ENCODE measurements around the gene NUBPL.
"Not testable (repeated sequence)": the region's sequence is repeated elsewhere in the genome, so short reads cannot be mapped to it uniquely, and the experiment has no call there.

NUBPL gene

DNA sequence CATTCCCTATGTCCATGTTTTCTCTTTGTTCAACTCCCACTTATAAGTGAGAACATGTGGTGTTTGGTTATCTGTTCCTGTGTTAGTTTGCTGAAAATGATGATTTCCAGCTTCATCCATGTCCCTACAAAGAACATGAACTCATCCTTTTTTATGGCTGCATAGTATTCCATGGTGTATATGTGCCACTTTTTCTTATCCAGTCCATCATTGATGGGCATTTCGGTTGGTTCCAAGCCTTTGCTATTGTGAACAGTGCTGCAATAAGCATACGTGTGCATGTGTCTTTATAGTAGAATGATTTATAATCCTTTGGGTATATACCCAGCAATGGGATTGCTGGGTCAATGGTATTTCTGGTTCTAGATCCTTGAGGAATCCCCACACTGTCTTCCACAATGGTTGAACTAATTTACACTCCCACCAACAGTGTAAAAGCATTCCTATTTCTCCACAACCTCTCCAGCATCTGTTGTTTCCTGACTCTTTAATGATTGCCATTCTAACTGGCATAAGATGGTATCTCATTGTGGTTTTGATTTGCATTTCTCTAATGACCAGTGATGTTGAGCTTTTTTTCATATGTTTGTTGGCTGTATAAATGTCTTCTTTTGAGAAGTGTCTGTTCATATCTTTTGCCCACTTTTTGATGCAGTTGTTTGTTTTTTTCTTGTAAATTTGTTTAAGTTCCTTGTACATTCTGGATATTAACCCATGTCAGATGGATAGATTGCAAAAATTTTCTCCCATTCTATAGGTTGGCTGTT lies 252.7 kb downstream of the NUBPL start:
- DNase-seq (ENCODE audit: low spot score) = not testable (repeated sequence)

DNA sequence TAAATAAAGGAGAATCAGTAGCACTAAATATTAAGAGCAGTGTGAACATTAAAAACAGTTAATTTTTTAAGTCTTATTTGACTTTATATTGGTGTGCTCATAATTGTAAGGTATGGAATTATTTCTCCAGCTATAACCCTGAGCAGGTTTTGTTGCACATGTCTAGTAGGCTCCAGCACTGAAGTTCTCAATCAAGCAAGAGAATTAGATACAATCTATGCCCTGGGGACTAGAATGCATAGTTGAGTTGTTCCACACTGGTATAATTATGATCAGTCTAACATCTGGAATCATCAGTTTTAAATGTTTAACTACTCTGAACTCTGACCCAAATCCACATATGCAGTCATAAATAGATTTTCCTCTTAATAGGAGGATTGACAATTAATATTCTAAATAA lies 258.1 kb downstream of the NUBPL start:
- no peak for DNase-seq (ENCODE audit: low spot score)

DNA sequence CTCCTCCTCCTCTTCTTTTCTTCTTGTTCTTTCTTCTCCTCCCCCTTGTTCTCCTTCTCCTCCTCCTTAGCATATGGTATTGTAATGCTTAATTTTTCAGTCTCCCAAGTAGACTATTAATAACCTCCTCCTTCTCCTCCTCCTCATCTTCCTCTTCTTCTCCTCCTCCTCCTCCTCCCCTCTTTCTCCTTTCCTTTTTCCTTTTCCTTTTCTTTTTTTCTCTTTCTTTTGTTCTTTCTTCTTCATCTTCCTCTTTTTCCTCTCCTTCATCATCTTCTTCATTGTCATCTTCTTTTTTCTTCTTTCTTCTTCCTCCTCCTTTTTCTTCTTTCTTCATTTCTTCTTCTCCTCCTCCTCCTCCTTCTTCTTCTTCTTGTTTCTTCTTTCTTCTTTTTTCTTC lies 264.3 kb downstream of the NUBPL start:
- no peak for DNase-seq (ENCODE audit: low spot score)

DNA sequence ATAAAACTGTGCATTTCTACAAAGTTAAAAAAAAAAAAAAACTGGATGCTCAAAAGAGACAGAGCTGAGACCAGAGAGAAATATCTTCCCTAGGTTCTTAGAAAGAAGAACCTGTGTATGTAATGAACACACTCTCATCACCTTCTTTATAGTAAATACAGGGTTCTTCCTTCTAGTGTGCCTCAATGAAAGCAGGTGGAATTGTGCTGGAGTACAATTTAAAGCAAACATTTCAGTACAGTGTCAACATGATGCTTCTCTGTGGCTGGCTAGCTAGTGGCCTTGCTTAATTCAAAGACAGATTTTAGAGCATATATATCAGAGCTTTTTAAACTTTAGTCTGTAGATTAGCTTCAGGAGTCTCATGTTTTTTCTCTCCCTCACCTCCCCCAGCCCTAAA lies 266.1 kb downstream of the NUBPL start:
- no peak for DNase-seq (ENCODE audit: low spot score)

DNA sequence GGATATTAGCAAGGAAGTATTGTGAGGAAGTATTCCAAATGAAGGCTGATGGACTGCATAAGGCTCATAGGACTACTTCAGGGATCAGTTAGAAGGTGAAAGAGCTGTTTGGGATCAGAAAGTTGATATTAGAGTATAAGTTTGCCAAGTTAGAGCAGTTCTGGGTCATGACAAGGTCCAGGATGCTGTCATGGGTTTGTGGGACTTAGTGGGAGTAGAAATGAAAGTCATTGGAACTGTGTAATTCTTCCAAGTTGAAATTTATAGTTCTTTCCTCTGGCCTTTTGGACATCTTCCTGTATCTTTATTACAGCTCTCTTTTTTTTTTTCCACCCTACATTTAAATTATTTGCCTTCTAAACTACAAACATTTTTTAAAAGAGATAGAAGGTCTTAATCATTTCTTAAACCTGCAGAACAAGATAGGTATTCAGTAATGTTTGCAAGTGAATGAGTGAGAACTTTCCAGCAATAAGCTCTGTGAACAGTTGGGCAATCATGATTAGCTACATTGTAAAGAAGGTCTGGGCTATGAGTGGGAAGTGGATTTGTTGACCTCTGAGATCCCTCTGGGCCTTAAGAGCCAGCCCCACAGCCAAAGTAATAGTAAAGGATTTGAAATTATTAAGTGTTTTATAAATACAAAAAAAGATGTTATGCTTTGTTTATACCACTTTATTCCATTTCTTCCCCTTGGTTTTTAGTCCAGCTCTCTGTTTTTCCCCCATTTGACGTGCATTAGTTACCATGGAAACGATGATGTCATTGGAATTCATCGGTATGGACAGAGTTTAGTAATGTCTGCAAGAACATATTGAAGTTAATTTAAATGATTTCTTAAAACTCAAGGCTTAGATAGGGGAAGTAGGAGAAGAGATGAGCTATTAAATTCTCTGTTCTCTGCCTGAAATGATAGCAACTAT lies 268.0 kb downstream of the NUBPL start:
- no peak for DNase-seq (ENCODE audit: low spot score)

DNA sequence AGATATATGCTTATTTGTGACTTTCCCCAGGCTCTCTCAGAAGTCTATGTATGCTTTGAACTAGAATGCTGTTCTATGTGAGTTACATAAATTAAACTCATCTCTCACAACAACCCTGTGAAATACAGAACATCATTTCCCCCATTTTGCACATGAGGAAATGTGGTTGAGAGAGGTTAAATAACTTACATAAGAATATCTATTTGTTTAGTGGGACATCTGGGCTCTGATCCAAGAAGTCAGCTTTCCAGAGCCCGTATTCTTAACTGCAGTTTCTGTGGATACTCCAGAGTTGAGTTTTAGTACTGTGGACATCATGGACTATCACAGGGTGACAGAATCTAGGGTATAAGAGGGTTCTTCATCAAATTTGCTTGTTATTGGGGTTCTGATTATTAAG lies 273.4 kb downstream of the NUBPL start:
- DNase-seq (ENCODE audit: low spot score) = no peak

DNA sequence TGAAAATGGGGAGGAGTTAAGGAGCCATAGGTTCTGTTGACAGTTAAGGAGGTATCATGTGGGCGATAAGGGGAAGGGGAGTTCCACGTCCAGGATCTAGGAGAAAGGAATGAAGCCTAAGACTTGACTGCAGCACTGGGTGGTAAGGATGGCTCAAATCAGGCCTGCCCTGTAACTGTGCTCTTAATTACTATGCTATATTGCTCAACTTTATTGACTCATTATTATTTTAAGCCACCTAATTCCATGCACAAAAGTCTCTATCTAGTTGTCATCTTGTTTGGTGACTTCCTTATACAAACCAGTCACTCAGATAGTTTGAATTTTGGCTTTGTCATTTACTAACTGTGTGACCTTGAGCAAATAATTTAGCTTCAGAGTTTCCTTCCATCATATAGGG lies 273.8 kb downstream of the NUBPL start:
- no peak for DNase-seq (ENCODE audit: low spot score)

DNA sequence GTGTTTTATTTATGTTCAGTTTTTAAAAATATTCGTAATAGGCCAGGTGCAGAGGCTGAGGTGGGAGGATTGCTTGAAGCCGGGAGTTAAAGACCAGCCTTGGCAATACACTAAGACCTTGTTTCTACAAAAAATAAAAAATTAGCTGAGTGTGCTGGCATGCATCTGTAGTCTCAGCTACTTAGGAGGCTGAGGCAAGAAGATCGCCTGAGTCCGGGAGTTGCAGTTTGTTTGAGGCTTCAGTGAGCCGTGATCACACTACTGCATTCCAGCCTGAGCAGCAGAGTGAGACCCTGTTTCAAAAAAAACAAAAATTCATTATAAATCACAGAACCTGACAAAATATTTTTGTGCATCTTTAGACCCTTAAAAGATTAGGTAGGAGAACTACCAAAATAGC lies 275.8 kb downstream of the NUBPL start:
- no peak for DNase-seq (ENCODE audit: low spot score)

DNA sequence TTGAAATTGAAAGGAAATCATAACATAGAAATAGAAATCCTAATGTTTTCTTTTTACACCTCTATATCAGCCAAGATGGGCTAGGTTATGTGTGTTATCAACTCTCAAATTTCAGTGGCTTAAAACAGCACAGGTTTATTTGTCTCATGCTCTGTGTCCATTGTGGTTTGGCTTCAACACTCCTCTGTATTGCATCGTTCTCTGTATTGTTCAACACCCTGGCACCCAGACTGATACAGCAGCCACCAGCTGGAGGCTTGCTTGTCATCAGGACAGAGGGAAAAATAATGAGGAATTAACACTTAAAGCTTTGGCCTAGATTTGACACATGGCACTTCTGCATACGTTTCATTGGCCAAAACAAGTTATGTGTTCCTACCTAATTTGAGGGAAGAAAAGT lies 281.7 kb downstream of the NUBPL start:
- DNase-seq (ENCODE audit: low spot score) = no peak

DNA sequence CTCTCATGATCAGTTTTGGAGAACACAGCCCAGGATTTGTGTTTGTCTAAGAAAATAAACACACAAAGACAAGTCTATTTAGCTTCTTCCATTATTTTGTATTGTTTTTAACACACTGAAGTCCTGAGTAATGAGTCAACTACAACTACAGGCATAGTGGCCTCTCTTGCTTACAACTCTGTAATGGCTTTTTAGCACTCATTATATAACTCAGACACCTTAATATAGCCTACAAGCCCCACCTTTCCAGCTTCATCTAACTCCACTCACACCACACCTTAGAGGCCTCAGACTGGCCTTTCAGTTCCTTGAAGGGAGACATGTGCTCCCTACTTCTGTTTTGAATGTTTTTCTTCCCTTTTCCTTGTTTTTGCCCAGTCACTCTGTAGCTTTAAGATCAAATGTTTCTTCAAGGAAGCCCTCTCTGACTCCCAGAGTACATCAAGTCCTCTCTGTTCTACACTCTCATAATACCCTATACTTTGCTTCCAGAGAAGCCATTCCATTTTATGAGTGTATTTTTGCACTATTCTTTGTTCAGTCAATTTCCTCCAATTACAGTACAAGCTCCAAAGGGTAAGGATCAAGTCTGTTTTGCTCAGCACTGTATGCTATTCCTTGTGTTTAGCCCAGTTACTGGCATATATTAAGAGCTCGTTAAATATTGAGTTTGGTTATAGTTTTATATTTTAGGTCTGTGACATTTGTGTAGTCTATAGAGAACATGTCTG lies 282.3 kb downstream of the NUBPL start:
- no peak for DNase-seq (ENCODE audit: low spot score)

DNA sequence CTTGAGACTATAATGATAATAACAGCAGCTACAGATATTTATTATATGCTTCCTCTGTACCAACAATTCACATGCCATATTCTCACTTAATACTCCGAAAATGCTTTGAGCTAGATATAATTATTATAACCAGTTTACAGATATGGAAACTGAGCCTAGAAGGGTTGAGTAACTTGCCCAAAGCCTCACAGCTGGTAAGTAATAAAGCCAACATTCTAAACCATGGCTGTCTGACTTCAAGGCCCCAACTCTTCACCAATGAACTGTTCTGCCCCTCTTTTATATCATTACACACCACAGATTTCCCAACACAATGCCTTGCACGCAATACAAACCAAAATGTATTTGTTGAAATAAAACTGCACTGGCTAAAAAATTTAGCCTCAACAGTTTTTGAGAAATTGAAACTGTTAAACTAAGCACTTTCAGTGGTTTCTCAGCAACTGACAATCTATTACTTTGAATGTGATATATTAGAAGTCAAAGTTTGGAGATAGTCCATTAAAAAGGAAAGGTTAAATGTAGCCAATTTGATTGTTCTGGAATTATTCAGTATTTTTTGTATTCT lies 293.4 kb downstream of the NUBPL start:
- DNase-seq (ENCODE audit: low spot score) = no peak

DNA sequence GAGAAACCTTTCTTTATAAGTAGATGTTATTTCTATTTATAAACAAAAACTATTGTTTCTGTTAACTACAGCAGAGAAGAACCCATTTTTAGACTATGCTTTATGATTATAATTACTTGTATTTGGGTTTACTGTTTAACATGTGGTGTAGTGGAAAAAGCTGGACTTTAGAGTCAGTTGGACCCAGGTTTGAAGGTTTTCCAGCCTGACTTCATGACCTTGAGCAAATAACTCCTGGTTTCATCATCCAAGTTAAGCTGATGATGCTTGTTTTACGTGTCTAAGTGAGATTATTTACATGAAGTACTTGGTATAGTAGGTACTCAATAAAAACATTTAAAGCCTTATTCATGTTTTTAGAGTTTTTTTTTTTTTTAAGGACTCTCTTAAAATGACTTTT lies 294.1 kb downstream of the NUBPL start:
- DNase-seq (ENCODE audit: low spot score) = no peak

DNA sequence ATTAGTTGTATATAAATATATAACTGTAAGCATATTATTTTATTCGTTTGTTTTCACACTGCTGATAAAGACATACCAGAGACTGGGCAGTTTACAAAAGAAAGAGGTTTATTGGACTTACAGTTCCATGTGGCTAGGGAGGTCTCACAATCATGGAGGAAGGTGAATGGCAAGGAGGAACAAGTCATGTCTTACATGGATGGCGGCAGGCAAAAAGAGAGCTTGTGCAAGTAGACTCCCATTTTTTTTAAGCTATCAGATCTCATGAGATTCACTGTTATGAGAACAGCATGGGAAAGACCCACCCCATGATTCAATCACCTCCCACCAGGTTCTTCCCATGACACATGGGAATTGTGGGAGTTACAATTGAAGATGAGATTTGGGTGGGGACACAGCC lies 294.8 kb downstream of the NUBPL start:
- not testable (repeated sequence) for DNase-seq (ENCODE audit: low spot score)

DNA sequence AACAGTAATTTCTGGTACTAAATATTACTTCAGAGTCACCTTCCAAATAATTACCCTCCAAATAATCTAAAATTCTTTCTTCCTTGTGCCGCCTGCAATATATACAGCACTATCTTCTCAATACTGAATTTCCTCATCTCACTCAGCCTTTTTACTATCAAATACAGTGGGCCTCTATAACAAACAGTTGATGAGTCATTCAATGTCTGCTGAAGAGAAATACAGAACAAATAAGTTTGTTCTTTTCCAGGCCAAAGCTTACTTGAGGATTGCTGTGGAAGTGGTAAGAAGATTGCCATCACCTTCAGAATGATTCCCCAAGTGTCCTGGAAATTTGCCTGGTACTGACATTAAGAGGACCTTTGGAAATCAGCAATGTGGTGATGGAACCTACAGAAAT lies 297.7 kb downstream of the NUBPL start:
- no peak for DNase-seq (ENCODE audit: low spot score)

DNA sequence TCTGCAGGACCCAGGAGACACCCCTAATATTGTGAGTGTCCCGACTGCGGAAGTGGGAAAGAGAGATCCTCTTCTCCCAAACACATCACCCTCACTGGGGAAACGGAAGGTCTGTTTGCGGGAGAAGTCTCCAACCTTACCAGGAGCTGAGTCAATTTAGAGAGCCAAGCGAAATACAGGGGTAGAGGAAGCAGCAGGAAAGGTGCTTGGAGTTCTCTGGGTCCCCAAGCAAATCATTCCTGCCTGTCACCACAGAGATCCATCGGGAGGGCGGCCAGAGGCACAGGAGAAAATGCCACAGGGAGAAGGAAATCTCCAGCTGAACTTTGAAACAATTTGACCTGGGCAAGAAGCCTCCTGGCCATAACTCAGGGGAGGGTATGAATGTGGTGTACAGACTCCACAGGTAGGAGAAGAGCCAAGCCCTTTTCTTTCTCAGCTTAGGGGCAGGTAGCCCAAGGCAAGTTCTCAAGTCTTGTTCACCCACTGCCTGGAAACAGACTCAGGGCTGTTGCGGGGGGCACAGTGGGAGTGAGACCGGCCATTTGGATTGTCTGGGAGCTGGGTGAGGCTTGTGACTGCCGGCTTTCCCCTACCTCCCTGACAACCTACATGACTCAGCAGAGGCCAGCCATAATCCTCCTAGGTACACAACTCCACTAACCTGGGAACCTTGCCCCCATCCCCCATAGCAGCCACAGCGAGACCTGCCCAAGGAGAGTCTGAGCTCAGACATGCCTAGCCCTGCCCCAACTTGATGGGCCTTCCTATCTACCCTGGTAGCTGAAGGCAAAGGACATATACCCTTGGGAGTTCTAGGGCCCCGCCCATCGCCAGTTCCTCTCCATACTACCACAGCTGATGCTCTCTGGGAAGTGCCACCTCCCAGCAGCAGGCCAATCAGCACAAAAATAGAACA lies 304.0 kb downstream of the NUBPL start:
- no peak for DNase-seq (ENCODE audit: low spot score)

DNA sequence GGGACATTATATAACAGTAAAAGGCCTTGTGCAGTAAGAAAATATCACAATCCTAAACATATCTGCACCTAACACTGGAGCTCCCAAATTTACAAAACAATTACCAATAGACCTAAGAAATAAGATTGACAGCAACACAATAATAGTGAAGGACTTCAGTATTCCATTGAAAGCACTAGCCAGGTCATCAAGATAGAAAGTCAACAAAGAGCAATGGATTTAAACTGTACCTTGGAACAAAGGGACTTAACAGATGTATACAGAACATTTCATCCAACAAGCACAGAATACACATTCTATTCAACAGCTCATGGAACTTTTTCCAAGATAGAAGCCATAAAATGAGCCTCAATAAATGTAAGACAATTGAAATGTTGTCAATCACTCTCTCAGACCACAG lies 306.4 kb downstream of the NUBPL start:
- no peak for DNase-seq (ENCODE audit: low spot score)

DNA sequence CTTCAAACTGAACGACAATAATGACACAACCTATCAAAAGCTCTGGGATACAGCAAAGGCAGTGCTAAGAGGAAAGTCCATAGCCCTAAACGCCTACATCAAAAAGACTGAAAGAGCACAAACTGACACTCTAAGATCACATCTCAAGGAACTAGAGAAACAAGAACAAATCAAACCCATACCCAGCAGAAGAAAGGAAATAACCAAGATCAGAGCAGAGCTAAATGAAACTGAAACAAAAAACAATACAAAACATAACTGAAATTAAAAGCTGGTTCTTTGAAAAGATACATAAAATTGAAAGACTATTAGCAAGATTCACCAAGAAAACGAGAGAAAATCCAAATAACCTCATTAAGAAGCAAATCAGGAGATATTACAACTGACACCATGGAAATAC lies 306.9 kb downstream of the NUBPL start:
- DNase-seq (ENCODE audit: low spot score) = not testable (repeated sequence)

DNA sequence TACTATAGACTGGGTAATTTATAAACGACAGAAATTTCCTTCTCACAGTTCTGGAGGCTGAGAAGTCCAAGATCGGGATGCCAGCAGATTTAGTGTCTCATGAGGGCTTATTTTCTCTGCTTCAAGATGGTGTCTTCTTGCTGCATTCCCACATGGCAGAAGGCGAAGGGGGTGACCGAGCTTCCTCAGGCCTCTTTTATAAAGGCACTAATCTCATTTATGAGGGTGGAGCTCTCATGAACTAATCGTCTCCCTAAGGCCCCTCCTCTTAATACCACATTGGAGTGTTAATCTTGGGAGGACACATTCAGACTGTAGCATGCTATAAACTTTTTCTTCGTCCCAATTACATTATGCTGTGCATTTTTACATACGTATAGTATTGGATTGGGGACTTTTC lies 315.5 kb downstream of the NUBPL start:
- no peak for DNase-seq (ENCODE audit: low spot score)

DNA sequence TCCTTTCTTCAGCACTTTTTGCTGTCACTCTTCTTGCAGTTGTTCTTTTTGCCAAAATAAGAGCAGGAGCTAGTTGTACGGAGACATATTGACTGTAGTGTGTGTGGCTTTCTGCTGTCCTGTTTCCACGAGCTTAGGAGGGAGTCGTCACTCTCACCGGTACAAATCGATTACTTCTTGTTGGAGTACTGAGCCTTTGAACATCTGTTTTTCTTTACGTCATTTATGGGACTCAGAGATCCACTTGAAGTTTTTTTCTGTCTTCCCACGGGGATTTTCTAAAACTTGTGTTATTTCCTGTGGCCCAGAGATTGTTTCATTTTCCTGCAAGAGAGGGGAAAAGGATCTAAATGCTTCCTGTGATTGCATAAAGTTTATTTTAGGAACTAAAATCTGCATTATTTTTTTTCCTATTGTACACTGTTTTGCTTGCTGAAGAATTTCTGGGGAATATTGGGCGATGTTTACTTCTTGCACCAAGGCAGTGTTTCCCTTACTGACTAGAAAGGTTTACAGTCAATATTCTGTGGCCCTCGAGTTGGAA lies 316.1 kb downstream of the NUBPL start:
- DNase-seq (ENCODE audit: low spot score) = no peak

DNA sequence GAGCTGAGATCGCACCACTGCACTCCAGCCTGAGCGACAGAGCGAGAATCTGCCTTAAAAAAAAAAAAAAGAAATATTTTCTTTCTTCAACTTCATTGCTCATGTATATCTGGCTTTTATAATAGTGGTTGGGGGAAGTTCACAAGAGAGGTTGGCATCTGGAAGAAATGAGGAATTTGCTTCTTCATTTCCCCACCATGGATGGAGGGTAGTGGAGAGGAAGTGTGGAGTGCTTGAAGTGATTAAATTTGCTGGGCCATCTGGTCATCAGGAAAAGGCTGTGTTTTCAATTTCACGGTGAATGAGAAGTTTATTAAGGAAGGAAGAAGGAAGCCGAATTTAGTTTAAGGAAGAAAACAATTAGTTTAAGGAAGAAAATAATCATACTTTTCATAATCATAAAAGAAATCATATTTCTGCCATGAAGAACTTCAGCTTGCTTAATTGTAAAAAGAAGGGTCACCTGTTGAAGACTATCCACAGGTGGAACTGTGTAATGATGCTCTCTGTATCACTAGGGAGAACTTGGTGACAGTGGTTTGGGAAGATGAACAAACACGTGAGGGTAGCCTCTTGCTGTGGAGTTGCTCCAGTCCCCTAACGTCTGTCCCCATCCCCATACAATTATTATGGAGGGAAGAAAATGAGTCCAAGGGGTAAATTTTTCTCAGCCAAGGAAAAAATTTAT lies 318.6 kb downstream of the NUBPL start:
- no peak for DNase-seq (ENCODE audit: low spot score)

All from cerebellar cortex (tissue), 1 donor.